Measurements from ENCODE around the gene CD300E.
"Not testable (repeated sequence)": the region's sequence is repeated elsewhere in the genome, so short reads cannot be mapped to it uniquely, and the experiment has no call there.

The CD300E gene

GRCh38 chr17:74633326-74633725 lies 9.8 kb upstream of the CD300E start:
- DNase-seq (ENCODE audit: low read depth) = no peak

GRCh38 chr17:74632617-74633016 lies 9.1 kb upstream of the CD300E start:
- no peak for DNase-seq (ENCODE audit: low read depth)

- DNase-seq (ENCODE audit: low read depth) = no peak
Observed at GRCh38 chr17:74631468-74632450, 8.2 kb upstream of the CD300E start.

GRCh38 chr17:74630251-74630650 lies 6.7 kb upstream of the CD300E start:
- DNase-seq (ENCODE audit: low read depth) = not testable (repeated sequence)

GRCh38 chr17:74625661-74626060 lies 2.1 kb upstream of the CD300E start:
- DNase-seq (ENCODE audit: low read depth) = no peak

- no peak for DNase-seq (ENCODE audit: low read depth)
Observed at GRCh38 chr17:74624131-74624530, 593 bp upstream of the CD300E start.

DNA sequence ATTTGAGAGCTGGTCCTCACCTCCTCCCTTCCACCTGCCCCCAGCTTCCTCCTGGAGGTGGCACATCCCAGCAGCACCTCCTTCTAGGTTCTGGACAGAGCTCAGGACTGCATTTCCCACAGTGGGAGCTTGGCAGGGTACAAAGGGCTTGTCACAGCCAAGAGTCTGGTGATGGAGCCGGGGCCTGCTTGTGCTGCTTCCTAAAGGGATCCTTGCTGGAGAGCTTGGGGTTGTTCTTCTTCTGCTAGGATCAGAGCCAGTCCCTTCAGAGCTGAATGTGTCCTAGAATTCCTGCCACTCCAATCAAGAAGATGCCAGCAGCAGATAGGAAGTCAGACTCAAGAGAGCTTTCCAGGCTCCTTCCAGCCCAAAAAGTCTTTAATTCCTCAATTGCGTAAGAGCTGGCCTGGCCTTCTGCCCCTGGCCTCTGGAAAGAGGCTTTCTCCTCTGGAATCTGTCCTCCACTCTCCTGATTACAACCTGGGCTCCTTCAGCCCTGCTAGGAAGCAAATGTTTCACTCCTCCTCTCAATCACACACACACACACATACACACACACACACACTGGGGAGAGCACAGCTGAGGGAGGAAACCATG lies 4.4 kb downstream of the CD300E start:
- no peak for DNase-seq (ENCODE audit: low read depth)

DNA sequence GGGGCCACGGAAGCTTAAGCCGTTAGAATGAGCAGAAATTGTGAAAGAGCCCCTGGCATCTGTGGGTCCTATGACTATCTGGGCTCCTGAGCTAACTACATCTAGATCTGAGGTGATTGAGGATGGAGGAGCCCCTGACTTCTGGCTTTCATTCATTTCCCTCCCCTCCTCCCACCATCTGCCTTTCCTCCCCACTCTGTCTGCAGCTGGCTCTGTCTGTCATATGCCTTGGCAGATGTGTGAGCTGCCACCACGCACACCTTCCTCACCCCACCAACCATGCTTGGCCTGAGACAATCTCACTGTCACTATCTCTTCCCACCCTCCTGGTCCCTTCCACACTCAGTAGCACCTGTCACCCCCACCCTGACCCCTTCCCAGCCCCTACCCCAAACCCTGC lies 5.1 kb downstream of the CD300E start:
- no peak for DNase-seq (ENCODE audit: low read depth)

DNA sequence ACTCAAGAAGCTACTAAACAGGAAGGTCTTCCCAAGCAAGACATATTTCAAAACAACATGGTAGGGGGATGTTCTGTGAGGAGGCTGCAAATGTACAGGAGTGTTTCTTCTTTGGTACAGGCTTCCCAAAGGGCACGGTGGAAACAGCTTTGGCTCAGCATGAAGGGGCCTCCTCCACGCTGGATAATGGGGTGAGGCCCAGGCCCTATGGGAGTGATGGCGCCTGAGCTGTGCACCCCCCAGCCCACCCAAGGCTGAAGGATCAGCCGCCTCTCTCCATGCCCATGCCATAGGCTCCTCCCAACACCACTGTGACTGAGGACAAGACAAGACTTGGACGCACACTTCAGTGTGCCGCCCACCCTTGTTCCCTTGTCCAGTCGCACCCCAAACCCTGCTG lies 6.8 kb downstream of the CD300E start:
- DNase-seq (ENCODE audit: low read depth) = no peak

DNA sequence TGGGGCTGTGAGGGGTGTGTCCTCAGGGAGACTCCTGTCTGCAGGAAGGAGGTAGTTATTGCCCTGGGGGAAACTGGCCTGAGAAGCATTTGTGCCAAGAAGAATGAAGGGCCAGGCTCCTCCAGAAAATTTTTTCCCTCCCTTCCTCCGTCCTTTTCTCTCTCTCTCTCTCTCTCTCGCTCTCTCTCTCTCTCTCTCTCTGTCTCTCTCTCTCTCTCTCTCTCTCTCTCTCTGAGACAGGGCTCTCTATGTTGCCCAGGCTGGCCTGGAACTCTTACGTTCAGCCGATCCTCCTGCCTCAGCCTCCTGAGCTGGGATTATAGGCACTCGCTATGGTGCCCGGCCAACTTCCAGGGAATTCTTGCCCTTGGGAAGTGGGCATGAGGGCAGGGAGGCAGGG lies 11.5 kb downstream of the CD300E start:
- DNase-seq (ENCODE audit: low read depth) = no peak

DNA sequence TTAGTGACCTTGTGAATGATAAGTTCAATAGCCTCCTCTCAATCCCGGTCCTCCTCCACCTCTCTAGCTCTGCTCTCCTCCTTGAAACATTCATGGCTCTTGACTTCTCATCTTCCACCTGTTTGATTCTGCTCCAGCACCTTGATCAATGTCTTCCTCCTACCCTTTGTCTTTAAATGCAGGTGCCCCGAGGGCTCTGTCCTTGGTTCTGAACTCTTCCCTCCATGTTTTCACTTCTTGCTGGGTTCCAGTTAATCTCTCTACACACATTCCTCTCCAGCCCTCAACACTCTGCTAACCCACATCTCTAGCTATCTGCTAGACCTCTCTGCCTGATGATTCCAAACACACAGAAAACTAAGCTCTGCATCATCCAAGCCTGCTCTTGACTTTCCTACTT lies 13.4 kb downstream of the CD300E start:
- DNase-seq (ENCODE audit: low read depth) = no peak

DNA sequence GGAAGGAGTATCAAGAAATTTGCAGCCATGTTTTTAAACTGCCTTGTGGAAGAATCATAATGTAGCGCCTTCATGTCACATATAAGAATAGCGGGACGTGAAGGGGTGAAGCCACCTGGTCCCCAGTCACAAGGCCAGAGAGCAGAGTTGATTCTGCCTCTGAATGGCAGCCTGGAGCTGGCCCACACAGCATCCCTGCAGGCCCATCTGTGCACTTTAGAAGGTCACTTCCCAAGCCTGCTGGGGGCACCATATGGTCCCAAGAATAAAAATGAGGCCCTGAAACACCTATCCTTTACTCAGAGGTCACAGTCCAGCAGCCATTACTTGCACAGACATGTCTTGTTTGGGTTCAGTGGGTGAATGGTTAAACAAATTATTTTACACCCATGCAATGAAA lies 15.0 kb downstream of the CD300E start:
- no peak for DNase-seq (ENCODE audit: low read depth)

- DNase-seq (ENCODE audit: low read depth) = no peak
Observed at GRCh38 chr17:74607221-74607620, 16.3 kb downstream of the CD300E start.

GRCh38 chr17:74606050-74606449 lies 17.5 kb downstream of the CD300E start:
- DNase-seq (ENCODE audit: low read depth) = no peak

- no peak for DNase-seq (ENCODE audit: low read depth)
Observed at GRCh38 chr17:74605361-74605760, 18.2 kb downstream of the CD300E start.

- no peak for DNase-seq (ENCODE audit: low read depth)
Observed at GRCh38 chr17:74604761-74605160, 18.8 kb downstream of the CD300E start.

DNA sequence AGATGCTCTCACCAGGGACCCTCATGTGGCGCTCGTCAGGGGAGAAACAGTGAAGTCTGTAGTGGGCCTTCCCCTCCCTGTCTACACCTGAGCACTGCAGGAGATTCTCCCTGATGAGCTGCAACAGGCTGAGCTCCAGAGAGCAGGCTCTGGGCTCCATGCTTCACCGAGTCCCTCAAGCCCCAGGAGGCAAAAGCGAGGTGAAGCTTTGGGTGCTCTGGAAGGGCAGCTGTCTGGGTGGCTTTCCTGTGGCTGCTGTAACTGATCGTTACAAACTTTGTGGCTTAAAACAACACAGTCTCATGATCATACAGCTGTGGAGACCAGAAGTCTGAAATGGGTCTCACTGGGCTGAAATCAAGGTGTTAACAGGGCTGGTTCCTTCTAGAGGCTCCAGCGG lies 19.3 kb downstream of the CD300E start:
- DNase-seq (ENCODE audit: low read depth) = no peak

DNA sequence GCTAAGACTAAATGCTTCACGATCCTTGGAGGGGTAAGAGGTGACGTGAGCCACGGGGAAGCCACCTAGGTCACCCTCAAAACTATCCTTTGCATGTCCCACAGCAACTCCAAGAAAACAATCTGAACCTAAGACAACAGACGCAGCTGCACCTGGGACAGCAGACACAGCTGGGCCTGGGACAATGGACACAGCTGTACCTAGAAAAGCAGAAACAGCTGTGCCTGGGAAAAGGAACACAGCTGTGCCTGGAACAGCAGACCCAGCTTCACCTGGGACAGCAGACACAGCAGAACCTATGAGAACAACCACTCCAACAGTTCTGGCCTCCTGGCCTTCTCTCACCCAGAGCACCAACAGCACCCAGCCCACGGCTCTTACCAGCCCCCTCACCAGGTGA lies 19.8 kb downstream of the CD300E start:
- DNase-seq (ENCODE audit: low read depth) = no peak

GRCh38 chr17:74603037-74603635 lies 20.4 kb downstream of the CD300E start:
- DNase-seq (ENCODE audit: low read depth) = no peak

DNA sequence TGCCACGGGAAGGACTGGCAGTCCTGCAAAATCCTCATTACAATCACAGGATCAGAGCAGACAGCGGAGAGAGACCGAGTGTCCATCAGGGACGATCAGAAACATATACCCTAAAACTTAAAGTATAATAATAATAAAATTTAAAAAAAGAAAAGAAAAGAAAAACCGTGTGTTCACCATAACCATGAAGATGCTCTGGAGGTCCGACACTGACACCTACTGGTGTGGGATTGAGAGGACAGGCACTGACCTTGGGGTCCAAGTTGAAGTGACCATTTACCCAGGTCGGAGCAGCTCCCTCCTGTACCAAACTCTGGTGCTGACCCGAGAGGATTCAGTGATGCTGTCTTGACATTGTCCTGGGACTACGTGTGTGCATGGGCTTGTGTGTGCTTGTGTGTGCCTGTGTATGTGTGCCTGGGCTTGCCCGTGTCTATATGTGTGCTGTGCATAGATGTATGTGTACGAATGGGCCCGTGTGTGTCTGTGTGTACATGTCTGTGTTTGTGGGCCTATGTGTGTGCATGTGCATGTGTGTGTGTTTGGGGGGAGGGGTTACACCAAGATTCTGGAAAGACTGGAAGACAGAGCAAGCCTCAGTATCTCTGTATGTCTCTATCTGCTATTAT lies 21.5 kb downstream of the CD300E start:
- no peak for DNase-seq (ENCODE audit: low read depth)

DNA sequence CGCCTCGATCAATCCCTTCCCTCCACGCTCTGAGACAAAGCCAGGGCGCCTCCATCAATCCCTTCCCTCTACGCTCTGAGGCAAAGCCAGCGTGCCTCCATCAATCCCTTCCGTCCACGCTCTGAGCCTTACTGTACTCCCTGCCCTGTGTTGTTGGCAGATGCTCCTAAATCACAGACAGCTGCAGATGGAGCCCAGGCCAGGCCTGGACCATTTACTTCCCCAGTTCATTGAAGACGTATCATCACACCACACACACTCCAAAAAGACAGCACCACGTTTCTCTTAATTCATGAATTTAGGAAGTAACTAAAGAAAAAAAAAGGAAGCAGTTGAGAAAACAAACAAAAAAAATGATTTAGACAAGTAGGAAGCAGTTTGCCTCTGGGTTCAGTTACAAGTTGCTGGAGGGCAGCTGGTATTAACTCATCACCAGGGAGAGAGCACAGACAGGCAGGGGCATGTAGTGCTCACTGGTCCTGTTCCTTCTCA lies 24.0 kb downstream of the CD300E start:
- DNase-seq (ENCODE audit: low read depth) = no peak

- no peak for DNase-seq (ENCODE audit: low read depth)
Observed at GRCh38 chr17:74599023-74599399, 24.5 kb downstream of the CD300E start.
